Upper lobe of left lung (tissue), 6 donors: ENCODE results near the gene OR8S1. TPM values are rescaled to one million over a fixed set of nuclear protein-coding genes. Genes with fewer than 3 reads are reported as not detected.

Experiments used
- ATAC-seq, 2 donors: fragments of 200-7000 bp; cut with Tn5 transposase; one replicate each; pipeline ENCODE4 v1.9.1; 2022; ENCODE audit warnings: mild to moderate bottlenecking in 2 of 2, moderate library complexity in 2 of 2; ENCODE audit not compliant: low FRiP score in 2 of 2
- DNase-seq, 2 donors: peaks; one replicate each; pipeline ENCODE4 v3.0.0-alpha.2; 2019 to 2020
- H3K27ac ChIP-seq, 4 donors: fragments of 200-600 bp; sonication (generic); one replicate each; pipeline ENCODE4 v1.5.1; 2016 to 2019
- H3K27me3 ChIP-seq, 4 donors: fragments of 200-600 bp; sonication (generic); one replicate each; pipeline ENCODE4 v1.5.1; 2017 to 2019
- H3K36me3 ChIP-seq, 4 donors: fragments of 200-600 bp; sonication (generic); one replicate each; pipeline ENCODE4 v1.5.1; 2016 to 2019
- H3K4me1 ChIP-seq, 4 donors: fragments of 200-600 bp; sonication (generic); one replicate each; pipeline ENCODE4 v1.5.1; 2018 to 2019
- H3K4me3 ChIP-seq, 4 donors: fragments of 200-600 bp; sonication (generic); one replicate each; pipeline ENCODE4 v1.5.1; 2017 to 2019; ENCODE audit warnings: mild to moderate bottlenecking in 2 of 4, moderate library complexity in 1 of 4
- H3K9me3 ChIP-seq, 4 donors: fragments of 200-600 bp; sonication (generic); one replicate each; pipeline ENCODE4 v1.5.1; 2018 to 2019
- CTCF ChIP-seq, 6 experiments: fragments of 450-650 bp in 4 of 6; fragments of 200-600 bp in 2 of 6; sonication (generic) in 2 of 6; IDR thresholded peaks; one replicate each; pipeline ENCODE4 v1.5.1; 2016 to 2019; ENCODE audit warnings: antibody characterized with exemption in 6 of 6
- EP300 ChIP-seq, 4 donors: sonication (generic); formaldehyde crosslinking; IDR thresholded peaks; one replicate each; pipeline ENCODE4 v1.5.1; 2017; ENCODE audit warnings: antibody characterized with exemption in 4 of 4, control low read depth in 2 of 4
- POLR2A ChIP-seq, 4 donors: fragments of 450-650 bp; IDR thresholded peaks; one replicate each; pipeline ENCODE4 v1.5.1; 2016 to 2017; ENCODE audit warnings: antibody characterized with exemption in 4 of 4, mild to moderate bottlenecking in 2 of 4
- POLR2AphosphoS5 ChIP-seq, 2 donors: sonication (generic); formaldehyde crosslinking; IDR thresholded peaks; one replicate each; pipeline ENCODE4 v1.5.1; 2017; ENCODE audit warnings: antibody characterized with exemption in 2 of 2
- WGBS, 2 donors: methylation state at CpG; one replicate each; pipeline ENCODE4 v1.1.5; 2017 to 2018; 5-methylcytosine and 5-hydroxymethylcytosine counted together
- total RNA-seq, 6 donors: library from RNA; depleted of rRNA in 4 of 6; stranded (reverse); fragments of >200 nt in 4 of 6; gene quantifications; one replicate each; pipeline versions ENCODE4 v1.1.0 to v1.2.1, GENCODE V29; 2016 to 2021
- donor health status: DM: no; HTN: no; CAD: no; lungs with moderate emphysema.
- donor health status: DM: no; HTN: yes; CAD: no; lungs with severe emphysema.

Gene OR8S1
- total RNA-seq, 6 donors from 2014 or later, result not detected

GRCh38 chr12:48556631-48557030 lies 31.2 kb downstream of the OR8S1 start:
- TF ChIP-seq CTCF (IDR thresholded peaks at IDR 0.05) (no peak), POLR2AphosphoS5 (IDR thresholded peaks at IDR 0.05) (no peak), POLR2A (IDR thresholded peaks at IDR 0.05) (no peak), EP300 (IDR thresholded peaks at IDR 0.05) (no peak)
- Histone ChIP-seq H3K27ac (no peak overlapping the region), H3K4me1 (no peaks in the 10 kb centered on the region), H3K9me3 (no peaks in the 10 kb centered on the region), H3K36me3 (no peaks in the 10 kb centered on the region), H3K27me3 (no peaks in the 10 kb centered on the region), H3K4me3 (no peak overlapping the region)
- no peak for ATAC-seq
- DNase-seq, result no peak
- 79 to 82% methylated on average over 6 of the region's 6 CpGs for WGBS, 2 donors

GRCh38 chr12:48557919-48558318 lies 32.5 kb downstream of the OR8S1 start:
- Histone ChIP-seq H3K27me3 (no peaks in the 10 kb centered on the region), H3K27ac (no peak overlapping the region), H3K36me3 (no peaks in the 10 kb centered on the region), H3K4me3 (no peak overlapping the region), H3K9me3 (no peaks in the 10 kb centered on the region), H3K4me1 (no peaks in the 10 kb centered on the region)
- 68 to 98% methylated on average over 4 of the region's 4 CpGs for WGBS, 2 donors
- ATAC-seq (no peak), DNase-seq (no peak)
- TF ChIP-seq POLR2A (IDR thresholded peaks at IDR 0.05), result no peak
- TF ChIP-seq EP300 (IDR thresholded peaks at IDR 0.05), result no peak
- no peak for TF ChIP-seq POLR2AphosphoS5 (IDR thresholded peaks at IDR 0.05)
- TF ChIP-seq CTCF (IDR thresholded peaks at IDR 0.05), result no peak

DNA sequence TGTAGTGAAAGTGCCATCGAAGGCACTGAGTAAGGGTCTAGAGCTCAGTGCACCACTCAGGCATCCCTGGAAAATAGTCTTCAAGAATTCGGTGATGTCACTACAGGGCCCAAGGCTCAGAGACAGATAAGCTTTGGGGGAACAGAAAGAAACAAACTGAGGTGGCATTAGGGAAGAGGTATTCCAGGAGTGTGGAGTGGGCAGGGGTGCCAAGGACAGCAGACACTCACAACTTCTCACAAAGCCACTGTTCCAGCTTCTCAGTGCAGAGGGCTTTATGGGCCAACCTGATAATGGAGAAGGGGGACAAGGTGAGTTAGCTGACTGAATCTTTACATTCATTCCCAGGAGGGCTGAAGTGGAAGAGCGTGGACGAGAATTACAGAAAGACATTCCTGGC lies 42.3 kb downstream of the OR8S1 start:
- Histone ChIP-seq H3K27me3 (no peaks in the 10 kb centered on the region), H3K36me3 (no peaks in the 10 kb centered on the region), H3K4me1 (no peaks in the 10 kb centered on the region), H3K9me3 (no peaks in the 10 kb centered on the region), H3K27ac (no peak overlapping the region), H3K4me3 (no peak overlapping the region)
- DNase-seq, result no peak
- no peak for ATAC-seq
- TF ChIP-seq POLR2A (IDR thresholded peaks at IDR 0.05), result no peak
- 82 to 85% methylated on average over 4 of the region's 4 CpGs for WGBS, 2 donors

GRCh38 chr12:48569946-48570345 lies 44.5 kb downstream of the OR8S1 start, which contains the start of gene LALBA:
Gene LALBA (minus strand): TSS chr12:48570046. CDS start chr12:48570020, 26 bp downstream.
- no peak for ATAC-seq
- WGBS, 2 donors, result 69 to 81% methylated on average over 1 of the region's 1 CpG
- TF ChIP-seq CTCF (IDR thresholded peaks at IDR 0.05) (no peak), EP300 (IDR thresholded peaks at IDR 0.05) (no peak), POLR2AphosphoS5 (IDR thresholded peaks at IDR 0.05) (no peak), POLR2A (IDR thresholded peaks at IDR 0.05) (no peak)

DNA sequence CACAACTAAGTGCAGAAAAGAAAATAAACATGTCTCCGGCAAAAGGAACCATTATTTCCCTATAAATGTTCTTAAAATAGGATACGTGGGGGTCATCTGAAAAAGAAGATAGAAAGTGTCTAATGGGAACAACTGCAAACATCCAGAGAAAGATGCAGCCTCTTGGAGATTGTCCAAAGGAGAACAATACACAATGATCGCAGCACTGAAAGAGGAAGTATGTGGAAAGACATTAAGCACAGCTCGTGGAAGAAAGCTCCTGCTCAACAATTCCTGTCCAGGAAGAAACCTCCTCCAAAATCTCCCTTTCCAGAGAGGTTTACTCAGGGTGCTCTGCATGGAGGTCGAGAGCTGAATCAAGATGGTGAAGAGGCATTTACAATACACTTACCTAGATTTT lies 46.9 kb downstream of the OR8S1 start:
- DNase-seq, result no peak
- Histone ChIP-seq H3K4me1 (no peaks in the 10 kb centered on the region), H3K27ac (no peak overlapping the region), H3K36me3 (no peaks in the 10 kb centered on the region), H3K27me3 (no peaks in the 10 kb centered on the region), H3K4me3 (no peak overlapping the region), H3K9me3 (no peaks in the 10 kb centered on the region)
- WGBS, 2 donors, result 18 to 21% methylated on average over 5 of the region's 5 CpGs
- no peak for TF ChIP-seq POLR2A (IDR thresholded peaks at IDR 0.05)
- no peak for TF ChIP-seq POLR2AphosphoS5 (IDR thresholded peaks at IDR 0.05)
- no peak for TF ChIP-seq CTCF (IDR thresholded peaks at IDR 0.05)
- no peak for TF ChIP-seq EP300 (IDR thresholded peaks at IDR 0.05)
- ATAC-seq, result no peak

More at GRCh38 chr12:48569946-48570345, 44.5 kb downstream of the OR8S1 start, which contains the start of gene LALBA:
- H3K27me3 ChIP-seq, result no peaks in the 10 kb centered on the region
- H3K4me1 ChIP-seq, result no peaks in the 10 kb centered on the region
- H3K4me3 ChIP-seq, result no peak within 1 kb of the TSS
- no peak for DNase-seq
- no peaks in the 10 kb centered on the region for H3K36me3 ChIP-seq
- H3K27ac ChIP-seq, result no peak within 1 kb of the TSS
- no peaks in the 10 kb centered on the region for H3K9me3 ChIP-seq

Other genes starting within 250 kb of the OR8S1 start
- 10 to 100 TPM; 16.8 to 60.8 (median 24.6) TPM for gene ZNF641, start 174.7 kb upstream of the OR8S1 start, total RNA-seq
- gene ANP32D, start 53.1 kb upstream of the OR8S1 start, total RNA-seq, result 1 to 10 TPM in 2 of 6 donors, under 1 TPM in 1, not detected in 3; 0.37 to 3.1 (median 2.1) TPM
- under 1 TPM in 1 of 6 donors, not detected in 5; 0.64 TPM for gene C12orf54, start 43.1 kb upstream of the OR8S1 start, total RNA-seq
- not detected for gene LALBA, start 44.4 kb downstream of the OR8S1 start, total RNA-seq
- gene KANSL2, start 156.6 kb downstream of the OR8S1 start, total RNA-seq, result 10 to 100 TPM; 13.2 to 60.5 (median 26.3) TPM
- gene CCNT1, start 191.1 kb downstream of the OR8S1 start, total RNA-seq, result 10 to 100 TPM; 11.9 to 39.8 (median 26.6) TPM